ENCODE results near the gene PTPRG.

Gene PTPRG

GRCh38 chr3:62003835-62004234 lies 442.5 kb downstream of the PTPRG start:
- Histone ChIP-seq H3K27me3 (ENCODE audit: control insufficient read depth, insufficient read depth, low read length) (no peaks in the 10 kb centered on the region), H3K9ac (ENCODE audit: low read length) (no peak overlapping the region), H3K9me3 (ENCODE audit: control insufficient read depth, low read length) (no peaks in the 10 kb centered on the region)

GRCh38 chr3:62007036-62007435 lies 445.7 kb downstream of the PTPRG start:
- H3K4me3 ChIP-seq (ENCODE audit: low read length): no peak overlapping the region
- H3K27me3 ChIP-seq (ENCODE audit: control insufficient read depth, insufficient read depth, low read length): no peaks in the 10 kb centered on the region

More at GRCh38 chr3:62003835-62004234, 442.5 kb downstream of the PTPRG start:
- H3K36me3 ChIP-seq (ENCODE audit: control insufficient read depth, insufficient read depth, low read length): no peaks in the 10 kb centered on the region
- no peaks in the 10 kb centered on the region for H3K4me1 ChIP-seq (ENCODE audit: control insufficient read depth, insufficient read depth, low read length)
- H3K4me3 ChIP-seq (ENCODE audit: low read length): no peak overlapping the region

DNA sequence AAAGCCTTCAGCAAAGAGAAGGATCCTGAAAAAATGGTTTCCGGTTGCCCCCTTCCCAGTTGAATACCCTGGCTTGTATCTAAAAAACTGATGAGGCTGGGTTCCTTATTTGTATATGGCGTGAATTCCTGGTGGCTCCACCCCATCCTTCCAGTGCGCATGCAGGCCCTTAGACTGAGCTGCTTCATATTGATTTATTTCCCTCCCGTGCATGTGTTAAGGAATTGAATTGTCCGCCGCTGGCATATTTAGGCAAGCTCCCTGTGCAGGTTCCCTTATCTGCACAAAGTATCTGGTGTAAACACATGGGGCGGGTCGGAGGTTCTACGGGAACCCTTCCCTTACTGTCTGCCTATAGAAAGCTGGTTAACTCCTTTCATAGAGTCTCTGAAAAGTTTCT lies 449.6 kb downstream of the PTPRG start:
- Histone ChIP-seq H3K4me1 (ENCODE audit: control insufficient read depth, insufficient read depth, low read length) (no peaks in the 10 kb centered on the region), H3K9ac (ENCODE audit: low read length) (no peak overlapping the region), H3K9me3 (ENCODE audit: control insufficient read depth, low read length) (no peaks in the 10 kb centered on the region), H3K27me3 (ENCODE audit: control insufficient read depth, insufficient read depth, low read length) (no peaks in the 10 kb centered on the region), H3K36me3 (ENCODE audit: control insufficient read depth, insufficient read depth, low read length) (no peaks in the 10 kb centered on the region), H3K4me3 (ENCODE audit: low read length) (no peak overlapping the region)

More at GRCh38 chr3:62007036-62007435, 445.7 kb downstream of the PTPRG start:
- Histone ChIP-seq H3K9me3 (ENCODE audit: control insufficient read depth, low read length) (no peaks in the 10 kb centered on the region), H3K4me1 (ENCODE audit: control insufficient read depth, insufficient read depth, low read length) (no peaks in the 10 kb centered on the region), H3K36me3 (ENCODE audit: control insufficient read depth, insufficient read depth, low read length) (no peaks in the 10 kb centered on the region), H3K9ac (ENCODE audit: low read length) (no peak overlapping the region)

GRCh38 chr3:62011666-62012065 lies 450.3 kb downstream of the PTPRG start:
- no peaks in the 10 kb centered on the region for H3K27me3 ChIP-seq (ENCODE audit: control insufficient read depth, insufficient read depth, low read length)
- no peaks in the 10 kb centered on the region for H3K36me3 ChIP-seq (ENCODE audit: control insufficient read depth, insufficient read depth, low read length)
- no peaks in the 10 kb centered on the region for H3K4me1 ChIP-seq (ENCODE audit: control insufficient read depth, insufficient read depth, low read length)
- H3K9me3 ChIP-seq (ENCODE audit: control insufficient read depth, low read length): no peaks in the 10 kb centered on the region
- no peak overlapping the region for H3K9ac ChIP-seq (ENCODE audit: low read length)
- H3K4me3 ChIP-seq (ENCODE audit: low read length): no peak overlapping the region

DNA sequence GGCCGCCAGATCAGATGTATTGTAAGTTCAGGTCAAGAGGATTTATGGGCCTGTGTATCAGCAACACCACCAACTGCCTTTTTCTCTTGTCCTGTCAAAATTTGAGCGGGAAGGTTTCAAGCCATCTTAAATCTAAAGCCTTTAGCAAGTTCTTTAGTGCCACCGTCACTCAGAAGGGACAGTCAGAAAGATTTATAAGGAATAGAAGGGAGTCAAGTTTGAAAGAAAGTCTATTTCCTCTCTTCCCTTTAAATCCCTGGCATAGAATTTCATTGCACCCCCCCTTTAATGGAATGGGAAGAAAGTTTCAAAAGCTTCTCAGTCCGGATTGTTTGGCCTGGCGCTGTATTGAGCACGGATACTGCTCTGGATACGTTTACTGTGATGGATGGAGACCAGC lies 452.6 kb downstream of the PTPRG start:
- Histone ChIP-seq H3K9ac (ENCODE audit: low read length) (no peak overlapping the region), H3K27me3 (ENCODE audit: control insufficient read depth, insufficient read depth, low read length) (no peaks in the 10 kb centered on the region), H3K4me1 (ENCODE audit: control insufficient read depth, insufficient read depth, low read length) (no peaks in the 10 kb centered on the region), H3K4me3 (ENCODE audit: low read length) (no peak overlapping the region), H3K36me3 (ENCODE audit: control insufficient read depth, insufficient read depth, low read length) (no peaks in the 10 kb centered on the region), H3K9me3 (ENCODE audit: control insufficient read depth, low read length) (no peaks in the 10 kb centered on the region)

DNA sequence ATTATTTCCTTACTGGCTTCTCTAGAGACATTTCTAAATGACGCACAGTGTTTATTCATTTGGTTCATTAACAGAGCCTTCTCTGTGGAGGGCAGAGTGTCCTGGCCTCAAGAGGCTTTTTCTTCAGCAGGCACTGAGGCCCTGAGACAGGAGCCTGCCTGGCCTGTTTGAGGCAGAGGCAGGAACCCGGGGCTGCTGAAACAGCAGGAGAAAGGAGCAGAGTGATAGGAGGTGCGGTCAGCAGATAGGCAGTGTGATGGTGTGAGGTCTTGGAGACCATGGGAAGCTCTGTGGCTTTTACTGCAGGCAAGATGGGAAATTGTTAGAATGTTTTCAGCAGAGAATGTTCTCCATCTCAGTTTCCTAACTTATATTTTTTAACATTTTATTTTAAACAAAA lies 453.7 kb downstream of the PTPRG start:
- Histone ChIP-seq H3K9ac (ENCODE audit: low read length) (no peak overlapping the region), H3K36me3 (ENCODE audit: control insufficient read depth, insufficient read depth, low read length) (no peaks in the 10 kb centered on the region), H3K4me1 (ENCODE audit: control insufficient read depth, insufficient read depth, low read length) (no peaks in the 10 kb centered on the region), H3K4me3 (ENCODE audit: low read length) (no peak overlapping the region), H3K27me3 (ENCODE audit: control insufficient read depth, insufficient read depth, low read length) (no peaks in the 10 kb centered on the region), H3K9me3 (ENCODE audit: control insufficient read depth, low read length) (no peaks in the 10 kb centered on the region)

DNA sequence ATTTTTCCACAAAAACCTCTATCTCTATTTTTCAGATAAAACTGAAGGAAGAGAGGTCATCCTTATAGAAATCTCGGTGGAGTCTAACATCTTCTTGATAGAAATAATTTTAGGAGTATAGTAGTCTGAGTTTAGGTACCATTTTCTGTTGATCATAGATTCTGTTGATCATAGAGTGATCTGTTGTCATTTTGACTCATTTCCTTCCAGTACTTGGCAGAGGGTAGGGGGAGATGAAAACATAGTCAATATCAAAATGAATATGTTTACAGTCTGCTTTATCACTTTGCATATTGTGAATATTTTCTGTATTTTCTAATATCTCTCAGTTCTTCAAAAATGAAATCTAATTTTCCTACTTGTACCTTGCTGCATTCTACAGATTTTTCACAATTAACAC lies 458.5 kb downstream of the PTPRG start:
- Histone ChIP-seq H3K9ac (ENCODE audit: low read length) (no peak overlapping the region), H3K27me3 (ENCODE audit: control insufficient read depth, insufficient read depth, low read length) (no peaks in the 10 kb centered on the region), H3K36me3 (ENCODE audit: control insufficient read depth, insufficient read depth, low read length) (no peaks in the 10 kb centered on the region), H3K4me1 (ENCODE audit: control insufficient read depth, insufficient read depth, low read length) (no peaks in the 10 kb centered on the region), H3K4me3 (ENCODE audit: low read length) (no peak overlapping the region), H3K9me3 (ENCODE audit: control insufficient read depth, low read length) (no peaks in the 10 kb centered on the region)

GRCh38 chr3:62020706-62021105 lies 459.3 kb downstream of the PTPRG start:
- Histone ChIP-seq H3K9me3 (ENCODE audit: control insufficient read depth, low read length) (no peaks in the 10 kb centered on the region), H3K36me3 (ENCODE audit: control insufficient read depth, insufficient read depth, low read length) (no peaks in the 10 kb centered on the region), H3K4me1 (ENCODE audit: control insufficient read depth, insufficient read depth, low read length) (no peaks in the 10 kb centered on the region), H3K9ac (ENCODE audit: low read length) (no peak overlapping the region), H3K27me3 (ENCODE audit: control insufficient read depth, insufficient read depth, low read length) (no peaks in the 10 kb centered on the region), H3K4me3 (ENCODE audit: low read length) (no peak overlapping the region)

DNA sequence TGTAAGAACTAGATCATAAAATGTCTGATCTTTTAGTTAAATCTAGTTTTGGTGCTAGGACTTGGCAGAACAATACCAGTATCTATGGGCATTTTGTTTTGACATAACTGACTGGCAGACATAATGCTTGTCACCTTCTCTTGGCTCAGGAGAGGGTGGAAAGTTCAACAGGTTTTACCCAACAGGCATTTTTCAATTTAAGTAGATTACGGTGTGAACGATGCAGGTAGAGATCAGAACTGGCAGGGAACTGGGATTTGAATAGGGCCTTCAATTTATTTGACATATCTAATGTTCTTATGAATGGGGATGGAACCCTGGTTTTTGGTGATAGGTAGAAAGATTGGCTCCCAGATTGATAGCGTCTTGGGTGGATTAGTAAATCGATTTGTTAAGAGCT lies 460.9 kb downstream of the PTPRG start:
- Histone ChIP-seq H3K27me3 (ENCODE audit: control insufficient read depth, insufficient read depth, low read length) (no peaks in the 10 kb centered on the region), H3K36me3 (ENCODE audit: control insufficient read depth, insufficient read depth, low read length) (no peaks in the 10 kb centered on the region), H3K9me3 (ENCODE audit: control insufficient read depth, low read length) (no peaks in the 10 kb centered on the region), H3K4me1 (ENCODE audit: control insufficient read depth, insufficient read depth, low read length) (no peaks in the 10 kb centered on the region), H3K9ac (ENCODE audit: low read length) (no peak overlapping the region), H3K4me3 (ENCODE audit: low read length) (no peak overlapping the region)

DNA sequence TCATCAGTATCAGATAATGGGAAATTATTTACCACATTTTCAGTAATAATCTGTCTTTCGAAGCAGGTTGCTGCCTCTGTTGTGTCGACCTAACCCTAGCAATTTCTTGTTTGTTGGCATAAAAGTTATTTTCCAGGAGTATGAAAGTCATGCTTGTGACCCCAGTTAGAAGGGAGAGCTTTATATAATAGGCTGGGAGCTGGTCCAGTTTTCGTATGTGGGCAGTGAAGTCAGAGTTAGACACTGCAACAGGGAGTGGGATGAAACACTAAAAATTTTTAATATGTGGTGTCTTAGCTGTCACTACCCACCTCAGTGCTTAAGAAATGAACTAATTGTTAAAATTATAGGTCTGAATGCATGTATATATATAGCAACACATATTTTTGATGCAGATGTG lies 463.5 kb downstream of the PTPRG start:
- H3K4me3 ChIP-seq (ENCODE audit: low read length): no peak overlapping the region
- H3K27me3 ChIP-seq (ENCODE audit: control insufficient read depth, insufficient read depth, low read length): no peaks in the 10 kb centered on the region
- no peaks in the 10 kb centered on the region for H3K9me3 ChIP-seq (ENCODE audit: control insufficient read depth, low read length)
- no peak overlapping the region for H3K9ac ChIP-seq (ENCODE audit: low read length)
- H3K36me3 ChIP-seq (ENCODE audit: control insufficient read depth, insufficient read depth, low read length): no peaks in the 10 kb centered on the region
- H3K4me1 ChIP-seq (ENCODE audit: control insufficient read depth, insufficient read depth, low read length): no peaks in the 10 kb centered on the region

- no peak overlapping the region for H3K9ac ChIP-seq (ENCODE audit: low read length)
- no peaks in the 10 kb centered on the region for H3K4me1 ChIP-seq (ENCODE audit: control insufficient read depth, insufficient read depth, low read length)
- H3K9me3 ChIP-seq (ENCODE audit: control insufficient read depth, low read length): no peaks in the 10 kb centered on the region
- H3K27me3 ChIP-seq (ENCODE audit: control insufficient read depth, insufficient read depth, low read length): no peaks in the 10 kb centered on the region
- H3K36me3 ChIP-seq (ENCODE audit: control insufficient read depth, insufficient read depth, low read length): no peaks in the 10 kb centered on the region
- no peak overlapping the region for H3K4me3 ChIP-seq (ENCODE audit: low read length)
Observed at GRCh38 chr3:62025913-62026312, 464.5 kb downstream of the PTPRG start.

DNA sequence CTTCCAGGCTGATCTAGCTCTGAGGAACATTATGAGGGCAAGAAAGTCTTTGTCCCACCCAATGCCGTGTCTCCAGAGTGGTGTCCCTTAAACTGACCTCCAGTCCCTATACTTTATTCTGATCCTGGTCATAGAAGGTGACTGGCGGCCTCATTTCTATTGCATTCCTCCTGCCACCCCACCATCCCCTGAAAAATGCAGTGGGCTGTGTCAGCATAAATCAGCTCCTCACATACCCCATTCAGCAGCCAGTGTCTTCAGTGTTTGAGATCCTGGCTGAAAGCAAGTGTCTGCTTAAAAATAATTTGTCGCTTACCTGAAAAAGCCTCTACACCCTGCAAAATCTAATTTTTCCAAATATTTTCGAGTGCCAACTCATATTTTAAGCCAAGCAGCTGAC lies 465.9 kb downstream of the PTPRG start:
- no peaks in the 10 kb centered on the region for H3K36me3 ChIP-seq (ENCODE audit: control insufficient read depth, insufficient read depth, low read length)
- no peaks in the 10 kb centered on the region for H3K9me3 ChIP-seq (ENCODE audit: control insufficient read depth, low read length)
- no peak overlapping the region for H3K4me3 ChIP-seq (ENCODE audit: low read length)
- no peak overlapping the region for H3K9ac ChIP-seq (ENCODE audit: low read length)
- no peaks in the 10 kb centered on the region for H3K4me1 ChIP-seq (ENCODE audit: control insufficient read depth, insufficient read depth, low read length)
- H3K27me3 ChIP-seq (ENCODE audit: control insufficient read depth, insufficient read depth, low read length): no peaks in the 10 kb centered on the region

DNA sequence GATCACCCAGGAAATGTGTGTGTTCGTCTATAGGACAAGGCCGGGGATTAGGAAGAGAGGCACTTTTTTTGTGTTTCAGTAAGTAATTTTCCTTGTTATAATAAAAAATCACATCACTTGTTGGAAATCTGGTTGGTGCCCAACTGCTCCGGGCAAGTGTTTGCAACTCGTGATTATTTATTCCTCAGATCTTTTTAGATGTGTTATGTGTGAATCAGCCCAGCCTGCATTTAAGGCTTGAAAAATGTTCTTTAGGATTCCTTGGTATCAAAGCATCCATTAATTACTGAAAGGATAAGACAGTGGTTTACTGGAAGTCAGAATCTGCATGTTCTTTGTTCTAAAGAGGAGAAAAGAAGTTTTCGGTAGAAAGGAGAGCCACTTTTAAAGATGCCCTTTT lies 466.4 kb downstream of the PTPRG start:
- Histone ChIP-seq H3K9me3 (ENCODE audit: control insufficient read depth, low read length) (no peaks in the 10 kb centered on the region), H3K27me3 (ENCODE audit: control insufficient read depth, insufficient read depth, low read length) (no peaks in the 10 kb centered on the region), H3K4me3 (ENCODE audit: low read length) (no peak overlapping the region), H3K4me1 (ENCODE audit: control insufficient read depth, insufficient read depth, low read length) (no peaks in the 10 kb centered on the region), H3K9ac (ENCODE audit: low read length) (no peak overlapping the region), H3K36me3 (ENCODE audit: control insufficient read depth, insufficient read depth, low read length) (no peaks in the 10 kb centered on the region)

All from mucosa of stomach (tissue), 1 donor.